Activated CD8-positive, alpha-beta T cell treated with anti-CD3 and anti-CD28 coated beads for 36 hours (primary cell): Measurements from ENCODE around the gene SPI1. TPM values are rescaled to one million over a fixed set of nuclear protein-coding genes. Genes with fewer than 3 reads are reported as not detected.

ENCODE experiments used
- ATAC-seq: fragments of 200-7000 bp; cut with Tn5 transposase; one replicate; pipeline ENCODE4 v1.10.0; 2021; ENCODE audit warnings: mild to moderate bottlenecking, moderate library complexity
- CTCF ChIA-PET: fragments of 350-600 bp; sonication (Branson Sonifier 250); formaldehyde crosslinking; loops from one replicate; lab custom pipeline; 2021; ENCODE audit warnings: antibody characterized with exemption; lab: Charles Lee
- POLR2A ChIA-PET: fragments of 350-600 bp; sonication (Branson Sonifier 250); formaldehyde crosslinking; loops from one replicate; lab custom pipeline; 2021; ENCODE audit warnings: antibody characterized with exemption; lab: Charles Lee
- DNase-seq: peaks from one replicate; pipeline ENCODE4 v3.0.0-alpha.2; 2020
- H3K27ac Mint-ChIP-seq: one replicate; pipeline ENCODE4 v1.8.0; 2021; ENCODE audit warnings: mild to moderate bottlenecking, mixed read lengths
- H3K27me3 Mint-ChIP-seq: one replicate; pipeline ENCODE4 v1.8.0; 2021; ENCODE audit warnings: mixed read lengths
- H3K36me3 Mint-ChIP-seq: one replicate; pipeline ENCODE4 v1.8.0; 2021; ENCODE audit warnings: low read depth, mixed read lengths
- H3K4me1 Mint-ChIP-seq: one replicate; pipeline ENCODE4 v1.8.0; 2021; ENCODE audit warnings: low read depth, mixed read lengths
- H3K4me3 Mint-ChIP-seq: one replicate; pipeline ENCODE4 v1.8.0; 2021; ENCODE audit warnings: mild to moderate bottlenecking, moderate library complexity, mixed read lengths
- H3K9me3 Mint-ChIP-seq: one replicate; pipeline ENCODE4 v1.8.0; 2021; ENCODE audit warnings: mixed read lengths
- CTCF ChIP-seq: fragments of 200-600 bp; IDR thresholded peaks from one replicate; pipeline ENCODE4 v1.8.0; 2022; ENCODE audit warnings: antibody characterized with exemption, mild to moderate bottlenecking
- intact Hi-C: fragments of 100-400 bp; cut with micrococcal nuclease; formaldehyde crosslinking; loops from one replicate; pipeline ENCODE4 v1.10.0; 2022
- microRNA-seq: library from miRNA; unstranded; fragments of <30 nt; microRNA quantifications from one replicate; pipeline ENCODE4 v1.2.0, GENCODE V29; 2022; ENCODE audit warnings: borderline microRNAs expressed, borderline replicate concordance
- total RNA-seq, 2 experiments: library from RNA; stranded (reverse); gene quantifications; one replicate each; pipeline ENCODE4 v1.2.3, GENCODE V29; 2021

SPI1 gene
- total RNA-seq, 2 experiments from 2014 or later, result 0.25 TPM; not detected in 1

GRCh38 chr11:47305734-47306483, 72.4 kb downstream of the SPI1 start:
- peaks cover 6% of the 10 kb centered on the region for H3K9me3 Mint-ChIP-seq
- no peak for DNase-seq
- no peak for TF ChIP-seq CTCF
- peaks cover 6% of the 10 kb centered on the region for H3K4me1 Mint-ChIP-seq
- intact Hi-C loops, result no loop called here
- peaks cover 54% of the 10 kb centered on the region for H3K36me3 Mint-ChIP-seq
- no peak overlapping the region for H3K4me3 Mint-ChIP-seq
- ChIA-PET POLR2A (interaction anchor here (0.6 to 1.0 kb wide), 4 partner anchors 15 to 244 kb away, joined by 3 to 5 read pairs (median 4); no protein-coding TSS in a partner anchor), CTCF (interaction anchor here (0.6 to 1.5 kb wide), 4 partner anchors 42 to 68 kb away, joined by 3 read pairs; no protein-coding TSS in a partner anchor)
- no peak overlapping the region for H3K27ac Mint-ChIP-seq
- H3K27me3 Mint-ChIP-seq, result no peaks in the 10 kb centered on the region
- no peak for ATAC-seq

Small RNA genes within 50 kb of the gene (microRNA-seq; reads per million reads assigned to microRNA genes)
- gene MIR4487, result not detected

Other genes starting within 250 kb of the SPI1 start
- gene ARFGAP2, start 201.7 kb downstream of the SPI1 start, total RNA-seq, result 10 to 100 TPM; 70.1 to 71.7 TPM
- gene PACSIN3, start 192.1 kb downstream of the SPI1 start, total RNA-seq, result 1 to 10 TPM; 4.7 to 8.0 TPM
- gene DDB2, start 163.6 kb downstream of the SPI1 start, total RNA-seq, result 100 to 1,000 TPM; 189 to 200 TPM
- 10 to 100 TPM in 1 of 2 experiments, 1 to 10 TPM in 1; 9.4 to 13.4 TPM for gene ACP2, start 129.7 kb downstream of the SPI1 start, total RNA-seq
- 10 to 100 TPM; 12.7 to 15.3 TPM for gene NR1H3, start 120.6 kb downstream of the SPI1 start, total RNA-seq
- 10 to 100 TPM; 55.7 to 61.2 TPM for gene MADD, start 108.4 kb downstream of the SPI1 start, total RNA-seq
- gene MYBPC3, start 25.8 kb downstream of the SPI1 start, total RNA-seq, result not detected
- 10 to 100 TPM; 10.0 to 10.5 TPM for gene SLC39A13, start 30.0 kb upstream of the SPI1 start, total RNA-seq
- 100 to 1,000 TPM; 137 to 140 TPM for gene PSMC3, start 47.9 kb upstream of the SPI1 start, total RNA-seq
- gene RAPSN, start 70.6 kb upstream of the SPI1 start, total RNA-seq, result under 1 TPM; 0.36 to 0.81 TPM
- 100 to 1,000 TPM; 120 to 122 TPM for gene CELF1, start 174.6 kb upstream of the SPI1 start, total RNA-seq
- 10 to 100 TPM; 44.1 to 46.7 TPM for gene PTPMT1, start 187.1 kb upstream of the SPI1 start, total RNA-seq
- 10 to 100 TPM; 15.4 to 16.3 TPM for gene KBTBD4, start 200.4 kb upstream of the SPI1 start, total RNA-seq
- 100 to 1,000 TPM; 129 to 138 TPM for gene NDUFS3, start 200.5 kb upstream of the SPI1 start, total RNA-seq
- gene FAM180B, start 208.1 kb upstream of the SPI1 start, total RNA-seq, result not detected
- gene C1QTNF4, start 215.9 kb upstream of the SPI1 start, total RNA-seq, result under 1 TPM in 1 of 2 experiments, not detected in 1; 0.18 TPM